NCI-H2227 treated with DMSO at 0.1 percent for 48 hours (cell line): ENCODE data around the gene ZNF302.

Source experiments
- DNase-seq: peaks from one replicate; lab custom pipeline; 2025; lab: John Stamatoyannopoulos, UW

Gene ZNF302

DNA sequence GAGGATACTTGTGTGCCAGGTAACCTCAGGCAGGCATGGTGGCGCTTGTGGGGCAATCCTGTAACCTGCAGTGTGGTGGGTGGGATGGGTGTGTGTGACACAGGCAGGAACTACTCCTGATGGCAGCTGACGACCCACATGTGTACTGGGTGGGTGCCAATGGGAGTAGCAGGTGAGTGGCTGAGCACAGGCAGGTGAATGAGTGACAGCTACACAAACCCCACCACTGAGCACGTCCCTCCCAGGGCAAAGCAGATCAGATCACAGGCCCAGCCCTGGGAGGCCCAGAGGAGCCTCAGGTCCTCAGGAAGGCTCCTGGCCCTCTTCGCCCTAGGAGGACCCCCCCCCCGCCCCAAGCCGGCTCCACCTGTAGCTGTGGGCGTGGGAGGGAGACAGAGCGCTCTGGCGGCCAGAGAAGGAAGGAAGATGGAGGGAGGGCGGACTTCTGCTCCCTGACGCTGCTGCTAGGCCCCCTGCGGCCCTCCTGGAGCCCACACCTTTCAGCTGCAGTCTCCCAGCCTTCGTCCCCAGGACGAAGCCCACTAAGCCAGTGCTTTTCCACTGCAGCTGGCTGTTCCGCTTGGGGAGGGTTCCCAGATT lies 55.2 kb downstream of the ZNF302 start:
- DNase-seq = peak; percentile 37

DNA sequence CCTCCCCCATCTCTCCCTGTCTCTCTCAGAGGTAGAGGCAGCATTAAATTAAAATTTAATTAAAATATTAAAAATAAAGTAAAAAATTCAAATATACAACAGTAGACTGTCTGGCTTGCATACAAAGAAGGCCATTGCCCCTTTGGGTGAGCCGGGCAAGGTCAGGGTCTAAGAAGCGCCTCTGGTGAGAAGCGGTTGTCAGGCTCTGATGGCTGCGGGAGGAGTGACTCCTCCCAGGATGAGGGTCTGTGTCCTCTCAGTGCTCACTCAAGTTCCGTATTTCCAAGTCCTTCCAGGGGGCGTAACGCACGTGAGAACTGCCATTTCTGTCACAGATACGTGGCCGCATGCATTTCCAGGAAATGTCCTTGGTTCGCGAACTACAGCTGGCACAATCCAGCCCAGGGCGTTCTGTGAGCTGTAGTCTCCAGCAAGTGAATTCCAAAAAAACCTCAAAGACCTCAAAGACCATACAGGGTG lies 55.8 kb downstream of the ZNF302 start:
- DNase-seq = peak; percentile 100

DNA sequence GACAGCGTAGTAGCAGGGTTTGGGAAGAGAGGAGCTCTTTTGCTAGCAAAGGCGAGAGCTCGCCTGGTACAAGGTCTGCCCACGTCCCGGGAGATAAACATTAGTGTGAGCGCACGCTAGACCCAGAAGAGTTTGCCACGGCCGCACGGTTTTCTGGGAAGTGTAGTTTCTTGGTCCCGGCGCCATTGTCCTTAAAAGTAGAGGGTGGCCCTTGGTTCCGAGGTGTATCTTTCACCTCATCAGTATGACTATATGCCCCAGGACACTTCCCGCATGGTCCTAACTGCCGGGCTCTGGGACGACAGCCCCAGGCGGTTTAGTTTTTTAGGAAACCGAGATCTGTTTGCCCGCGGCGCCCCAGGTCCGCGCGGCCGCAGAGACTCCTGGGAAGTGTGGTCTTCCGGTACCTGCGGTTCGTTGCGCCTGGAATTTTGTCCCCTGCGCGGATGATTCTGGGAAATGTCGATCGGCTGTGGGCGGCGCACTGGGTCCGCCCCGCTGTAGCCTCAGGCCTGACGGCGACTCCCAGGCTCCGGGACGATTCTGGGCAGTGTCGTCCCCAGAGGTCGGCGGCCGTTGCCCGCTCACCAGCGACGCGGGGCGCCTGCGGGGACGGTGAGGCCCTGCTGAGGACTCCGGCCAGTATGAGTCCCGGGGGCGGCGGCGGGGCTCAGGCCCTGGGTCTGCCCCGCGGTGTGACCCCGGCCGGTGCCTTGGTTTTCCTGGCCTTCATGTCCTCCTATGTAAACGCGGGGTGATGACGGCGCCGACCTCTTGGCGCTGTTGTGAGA lies 56.5 kb downstream of the ZNF302 start, which contains the start of gene ZNF181:
Gene ZNF181 (plus strand): TSS at position 498 of the 791 bp plus-strand sequence. CDS start 795 bp downstream, outside the sequence.
- peak; percentile 100 for DNase-seq

DNA sequence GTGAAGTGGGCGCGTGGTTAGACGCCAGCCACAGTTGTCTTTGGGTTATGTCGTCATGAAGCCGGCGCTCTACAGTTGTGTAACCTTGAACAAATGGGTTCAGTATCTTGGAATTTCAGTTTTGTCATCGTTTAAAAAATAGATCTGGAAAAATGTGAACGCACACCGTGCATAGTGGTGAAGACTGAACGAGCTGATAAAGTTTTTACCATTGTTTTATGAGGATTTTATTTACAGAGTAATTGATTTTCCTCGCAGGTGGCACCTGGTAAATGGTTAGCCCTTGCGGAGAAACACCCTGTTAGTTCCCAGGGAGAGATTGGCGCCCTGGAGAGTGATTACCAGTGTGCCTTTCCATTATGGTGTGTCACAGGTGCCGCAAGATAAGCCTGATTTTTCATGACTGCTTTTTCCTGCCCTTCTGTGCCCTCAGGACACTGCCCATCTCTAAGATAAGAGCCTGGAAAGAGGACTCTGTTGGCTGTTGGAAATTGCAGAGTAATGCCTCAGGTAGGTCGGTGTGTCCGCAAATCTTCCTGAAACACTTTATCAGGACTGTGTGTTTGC lies 57.1 kb downstream of the ZNF302 start:
- no peak for DNase-seq
